ENCODE results near the gene SERF1B.
"Not testable (repeated sequence)": the region's sequence is repeated elsewhere in the genome, so short reads cannot be mapped to it uniquely, and the experiment has no call there.

SERF1B gene

DNA sequence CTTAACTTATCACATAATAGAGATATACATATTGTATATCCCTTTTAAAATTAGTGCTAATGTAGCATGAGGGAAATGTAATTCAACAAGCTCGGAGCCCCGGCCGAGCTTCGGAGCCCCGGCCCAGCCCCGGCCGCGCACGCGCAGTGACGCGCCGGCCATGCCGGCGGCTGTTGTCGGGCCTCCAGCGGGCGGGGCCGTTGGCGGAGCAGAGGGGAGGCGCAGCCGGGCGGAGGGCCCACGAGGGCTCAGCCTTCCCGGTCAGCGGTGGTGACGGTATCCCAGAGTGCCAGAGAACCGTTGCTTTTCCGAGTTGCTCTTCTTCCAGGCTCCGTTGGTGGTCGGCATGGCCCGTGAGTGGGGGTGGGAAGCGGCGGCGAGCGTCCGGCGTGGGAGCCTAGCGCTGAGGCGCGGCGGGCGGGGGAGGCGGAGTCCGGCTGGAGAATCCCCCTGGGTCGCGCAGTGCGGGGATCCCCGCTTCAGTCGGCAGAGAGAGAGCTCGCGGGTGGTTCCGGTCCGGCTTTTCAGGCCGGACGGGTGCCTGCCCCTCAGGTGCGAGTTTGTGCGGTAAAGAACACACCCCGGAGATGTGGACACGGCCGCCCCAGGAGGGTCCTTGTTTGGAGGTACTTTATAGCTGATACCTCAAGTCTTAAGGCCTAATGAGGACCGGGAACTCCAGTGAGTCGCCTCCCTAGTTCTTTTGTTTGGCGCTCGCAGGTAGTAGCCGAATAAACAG, at the start of gene SERF1B:
Gene SERF1B (plus strand): TSS at position 146 of the 739 bp plus-strand sequence. CDS start 201 bp downstream, at position 347.
- DNase-seq (ENCODE audit: low spot score) = not testable (repeated sequence)

GRCh38 chr5:69991713-69992112, 33.3 kb upstream of the SERF1B start:
- DNase-seq (ENCODE audit: low spot score) = not testable (repeated sequence)

DNA sequence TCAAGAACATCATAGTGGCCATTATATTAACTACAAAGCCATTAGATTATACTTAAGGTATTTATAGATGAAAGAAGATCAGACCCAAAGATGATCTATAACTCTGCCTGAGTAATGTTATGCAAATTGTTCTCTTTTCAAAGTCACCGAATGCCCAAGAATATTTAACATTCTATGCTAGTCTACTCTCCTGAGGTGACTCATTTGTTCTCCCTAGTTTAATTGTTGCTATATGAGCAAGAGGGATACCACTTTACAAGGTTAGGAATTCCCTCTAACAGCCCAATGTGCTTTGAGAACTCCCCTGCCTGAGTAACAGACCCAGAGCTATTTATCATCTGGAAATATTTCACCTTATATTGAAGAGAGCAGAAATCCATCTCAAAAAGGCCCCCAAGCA, 29.5 kb upstream of the SERF1B start:
- DNase-seq (ENCODE audit: low spot score) = not testable (repeated sequence)

- not testable (repeated sequence) for DNase-seq (ENCODE audit: low spot score)
Observed at GRCh38 chr5:70020660-70021059, 4.4 kb upstream of the SERF1B start.

GRCh38 chr5:70025845-70026145, 744 bp downstream of the SERF1B start:
- not testable (repeated sequence) for DNase-seq (ENCODE audit: low spot score)

DNA sequence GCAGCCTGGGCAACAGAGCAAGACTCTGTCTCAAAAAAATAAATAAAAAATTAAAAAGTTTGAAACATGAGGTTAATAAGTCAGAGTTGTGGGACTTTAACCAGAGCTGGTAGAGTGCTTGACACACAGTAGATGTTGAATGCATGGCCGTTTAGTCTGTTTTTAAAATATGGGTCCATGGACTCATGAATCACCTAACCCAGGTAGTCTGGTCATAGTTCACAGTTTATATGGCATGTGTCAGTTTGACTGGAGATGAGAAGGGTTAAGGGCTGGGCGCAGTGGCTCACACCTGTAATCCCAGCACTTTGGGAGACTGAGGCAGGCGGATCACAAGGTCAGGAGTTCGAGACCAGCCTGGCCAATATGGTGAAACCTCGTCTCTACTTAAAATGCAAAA, 6.2 kb downstream of the SERF1B start:
- not testable (repeated sequence) for DNase-seq (ENCODE audit: low spot score)

DNA sequence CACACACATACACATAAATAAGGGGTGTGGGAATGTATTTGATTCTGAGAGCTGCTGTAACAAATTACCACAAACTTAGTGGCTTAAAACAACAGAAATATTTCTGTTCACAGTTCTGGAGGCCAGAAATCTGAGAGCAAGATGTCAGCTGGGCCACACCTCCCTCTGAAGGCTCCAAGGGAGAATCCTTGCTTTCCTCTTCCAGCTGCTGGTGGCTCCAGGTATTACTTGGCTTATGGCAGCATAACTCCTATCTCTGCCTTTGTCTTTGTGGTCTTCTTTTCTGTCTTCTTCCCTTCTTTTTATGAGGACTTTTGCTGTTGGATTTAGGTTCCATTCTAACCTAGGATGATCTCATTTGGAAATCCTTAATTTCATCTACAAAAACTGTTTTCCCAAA, 16.4 kb downstream of the SERF1B start:
- DNase-seq (ENCODE audit: low spot score) = not testable (repeated sequence)

DNA sequence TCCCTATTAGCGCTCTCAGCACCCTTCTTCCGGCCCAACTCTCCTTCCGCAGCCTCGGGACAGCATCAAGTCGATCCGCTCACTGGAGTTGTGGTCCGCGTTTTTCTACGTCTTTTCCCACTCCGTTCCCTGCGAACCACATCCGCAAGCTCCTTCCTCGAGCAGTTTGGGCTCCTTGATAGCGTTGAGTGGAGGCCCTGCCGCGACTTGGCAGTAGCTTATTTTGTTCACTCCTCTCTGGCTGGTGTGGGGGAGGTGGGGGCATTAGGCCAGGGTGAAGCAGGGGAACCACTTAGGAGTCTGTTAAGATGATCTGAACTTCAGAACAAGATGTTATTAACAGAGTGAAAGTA, 24.7 kb downstream of the SERF1B start:
- not testable (repeated sequence) for DNase-seq (ENCODE audit: low spot score)

DNA sequence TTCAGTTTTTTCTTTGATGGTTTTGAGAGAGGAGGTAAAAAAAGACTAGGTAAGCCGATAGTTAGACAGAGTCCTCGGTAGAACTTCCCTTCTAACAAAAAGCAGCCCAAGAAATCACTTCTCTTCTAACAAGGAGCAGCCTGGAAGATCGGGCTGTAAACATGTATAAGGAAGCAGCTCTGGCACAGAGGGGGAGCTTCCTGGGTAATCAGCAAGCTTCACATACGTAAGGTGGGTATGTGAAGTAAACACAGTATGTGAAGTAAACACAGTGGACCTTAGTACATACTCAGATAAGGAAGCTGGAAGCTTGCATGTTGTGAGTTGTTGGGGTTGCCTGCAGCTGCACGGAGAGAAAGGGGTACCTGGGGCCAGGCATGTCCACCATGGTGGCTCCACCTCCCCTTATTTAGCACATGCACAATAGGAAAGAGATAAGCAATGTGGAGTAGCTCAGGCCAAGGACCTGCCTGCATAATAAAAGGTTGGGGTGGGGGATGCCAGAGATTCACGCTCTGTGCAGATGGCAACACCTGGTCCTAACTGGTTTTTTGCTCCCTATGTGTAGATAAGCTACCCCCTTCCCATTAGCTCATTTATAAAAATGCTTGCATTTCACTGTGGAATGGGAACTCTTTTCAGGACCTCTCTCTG, 31.4 kb downstream of the SERF1B start:
- not testable (repeated sequence) for DNase-seq (ENCODE audit: low spot score)

DNA sequence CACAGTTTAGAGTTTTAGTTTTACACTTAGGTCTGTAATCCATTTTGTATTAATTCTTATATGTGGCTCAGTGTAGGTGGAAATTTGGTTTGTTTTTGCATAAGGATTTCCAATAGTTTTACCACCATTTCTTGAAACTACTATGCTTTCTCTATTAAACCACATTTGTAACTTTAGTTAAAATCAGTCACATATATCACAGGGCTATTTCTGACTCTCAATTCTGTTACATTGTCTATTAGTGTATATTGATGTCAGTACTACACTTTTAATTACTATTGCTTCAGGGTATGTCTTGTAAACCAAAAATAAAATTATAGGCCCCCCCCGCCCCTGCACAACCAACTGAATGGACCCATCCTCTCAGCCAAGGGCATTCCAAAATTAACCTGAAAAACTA, 32.1 kb downstream of the SERF1B start:
- not testable (repeated sequence) for DNase-seq (ENCODE audit: low spot score)

- not testable (repeated sequence) for DNase-seq (ENCODE audit: low spot score)
Observed at GRCh38 chr5:70077632-70078031, 52.6 kb downstream of the SERF1B start.

GRCh38 chr5:70088907-70089464, 63.9 kb downstream of the SERF1B start:
- not testable (repeated sequence) for DNase-seq (ENCODE audit: low spot score)

- DNase-seq (ENCODE audit: low spot score) = not testable (repeated sequence)
Observed at GRCh38 chr5:70091776-70092175, 66.7 kb downstream of the SERF1B start.
